ENCODE results near the gene FBXW10B.
"Not testable (repeated sequence)": the region's sequence is repeated elsewhere in the genome, so short reads cannot be mapped to it uniquely, and the experiment has no call there.

FBXW10B gene

DNA sequence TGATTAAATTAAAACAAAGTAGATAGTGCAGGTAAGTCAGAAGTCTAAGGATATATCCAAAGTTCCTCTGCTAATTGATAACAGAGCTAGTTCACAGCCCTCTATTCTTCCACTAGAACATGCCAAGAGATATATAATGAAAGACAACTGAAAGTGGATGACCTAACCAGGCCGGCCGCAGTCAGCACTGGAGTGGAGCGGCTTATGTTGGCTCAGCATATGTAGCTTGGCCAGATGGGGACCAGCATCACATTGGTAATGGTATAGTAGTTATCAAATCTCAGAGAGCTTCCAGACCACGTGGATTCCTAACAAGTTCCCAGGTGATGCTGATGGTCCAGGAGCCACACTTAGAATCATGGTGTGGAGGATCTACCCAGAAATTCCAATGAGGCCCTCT, 38.0 kb downstream of the FBXW10B start:
- H3K4me3 ChIP-seq (ENCODE audit: low read depth, low read length) = not testable (repeated sequence)

DNA sequence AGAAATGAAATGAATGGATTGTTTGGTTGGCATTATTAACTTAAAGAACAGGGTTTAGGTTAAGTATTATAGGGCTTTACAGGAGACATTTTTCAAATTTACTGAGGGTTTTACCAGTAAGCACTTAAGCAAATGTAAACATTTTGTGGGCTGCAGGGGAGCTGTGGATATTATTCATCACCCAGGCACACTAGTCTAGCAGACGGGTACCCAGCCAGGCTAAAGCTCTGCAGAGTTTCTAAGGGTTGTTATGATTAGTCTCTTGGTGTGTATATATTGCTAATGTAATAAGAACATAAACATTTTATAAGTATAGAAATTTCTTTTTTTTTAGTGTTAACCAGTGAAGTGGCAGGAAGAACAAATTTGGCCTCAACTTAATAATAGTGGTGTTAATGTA, 42.7 kb downstream of the FBXW10B start:
- H3K4me3 ChIP-seq (ENCODE audit: low read depth, low read length) = not testable (repeated sequence)

DNA sequence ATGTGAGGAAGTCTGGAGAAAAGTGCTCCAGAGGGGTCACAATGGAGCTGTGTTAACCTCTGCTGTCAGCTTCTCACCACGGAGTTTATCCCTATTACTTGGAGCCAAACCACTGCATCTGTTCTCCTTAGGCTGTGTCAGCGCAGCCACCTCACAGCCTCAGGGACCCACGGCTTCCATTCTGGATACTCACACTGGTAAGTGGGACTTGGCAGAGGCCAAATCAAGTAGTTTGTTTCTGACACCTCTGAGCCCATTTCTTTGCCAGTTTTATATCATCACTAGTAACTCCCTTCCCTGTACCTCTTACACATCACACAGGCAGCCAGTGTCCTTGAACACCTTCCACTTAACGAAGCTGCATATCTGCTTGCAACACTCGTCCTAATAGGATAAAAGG, 44.8 kb downstream of the FBXW10B start:
- not testable (repeated sequence) for H3K4me3 ChIP-seq (ENCODE audit: low read depth, low read length)

DNA sequence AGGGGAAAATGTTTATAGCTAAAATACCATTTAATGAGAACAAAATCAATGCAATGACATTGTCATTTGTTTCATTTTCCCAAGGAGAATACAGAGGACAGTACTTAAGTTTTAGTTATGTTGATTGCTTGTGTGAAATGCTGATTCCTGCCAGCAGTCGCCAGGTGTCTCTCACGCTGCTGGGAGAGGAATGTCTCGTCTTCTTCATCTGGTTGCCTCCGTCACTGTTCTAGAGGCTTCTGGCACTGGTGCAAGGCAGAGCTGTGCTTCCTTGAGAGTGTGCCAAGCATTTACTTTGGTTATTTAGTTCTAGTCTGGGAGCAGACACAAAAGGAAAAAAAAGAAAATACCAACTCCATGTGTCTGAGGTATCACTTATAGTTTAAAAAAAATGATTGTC, 45.6 kb downstream of the FBXW10B start:
- H3K4me3 ChIP-seq (ENCODE audit: low read depth, low read length) = not testable (repeated sequence)
